Measurements from ENCODE around the gene NPTXR. TPM values are rescaled to one million over a fixed set of nuclear protein-coding genes. Genes with fewer than 3 reads are reported as not detected.
A peak's percentile ranks its signal among the peaks of the same experiment; 100 is the strongest.

Gene NPTXR
- polyA plus RNA-seq, 3 donors, result 0.04 TPM; not detected in 2

DNA sequence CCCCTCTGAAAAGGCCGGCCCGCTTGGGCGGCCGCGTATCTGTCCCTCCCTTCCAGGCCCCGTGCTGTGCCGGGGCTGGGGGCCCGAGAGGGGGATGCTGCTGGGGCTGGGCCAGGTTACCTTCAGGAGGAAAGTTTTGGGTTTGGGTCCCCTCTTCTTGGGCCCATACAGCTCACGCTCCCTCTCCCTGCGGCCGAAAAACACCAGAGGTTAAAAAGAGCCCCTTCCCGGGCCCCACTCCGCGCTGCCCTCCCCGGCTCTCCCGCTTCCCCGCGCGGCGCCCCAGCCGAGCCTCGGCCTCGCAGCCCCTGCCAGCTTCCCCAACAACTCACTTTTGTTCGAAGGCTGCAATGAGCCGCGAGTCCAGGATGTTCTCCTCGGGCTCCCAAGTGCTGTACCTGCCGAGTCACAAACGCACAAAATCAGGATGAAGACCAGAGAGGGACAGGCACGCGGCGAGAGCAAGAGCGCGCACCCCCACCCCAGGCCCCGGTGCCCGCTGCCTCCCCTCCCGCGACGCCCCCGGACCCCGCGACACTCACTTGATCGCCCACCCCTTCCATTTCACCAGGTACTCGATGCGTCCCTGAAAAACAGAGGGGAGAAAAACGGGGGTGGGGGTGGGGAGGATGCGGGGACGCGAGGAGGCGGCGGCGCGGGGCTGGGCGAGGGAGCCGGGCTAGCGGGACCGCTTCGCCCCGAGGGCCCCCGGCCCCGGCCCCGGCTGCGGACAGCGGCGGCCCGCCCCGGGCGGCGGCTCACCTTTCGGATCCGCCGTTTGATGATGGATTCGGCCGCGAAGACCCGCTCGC lies 27.7 kb upstream of the NPTXR start:
- TF ChIP-seq, protein P1, sequence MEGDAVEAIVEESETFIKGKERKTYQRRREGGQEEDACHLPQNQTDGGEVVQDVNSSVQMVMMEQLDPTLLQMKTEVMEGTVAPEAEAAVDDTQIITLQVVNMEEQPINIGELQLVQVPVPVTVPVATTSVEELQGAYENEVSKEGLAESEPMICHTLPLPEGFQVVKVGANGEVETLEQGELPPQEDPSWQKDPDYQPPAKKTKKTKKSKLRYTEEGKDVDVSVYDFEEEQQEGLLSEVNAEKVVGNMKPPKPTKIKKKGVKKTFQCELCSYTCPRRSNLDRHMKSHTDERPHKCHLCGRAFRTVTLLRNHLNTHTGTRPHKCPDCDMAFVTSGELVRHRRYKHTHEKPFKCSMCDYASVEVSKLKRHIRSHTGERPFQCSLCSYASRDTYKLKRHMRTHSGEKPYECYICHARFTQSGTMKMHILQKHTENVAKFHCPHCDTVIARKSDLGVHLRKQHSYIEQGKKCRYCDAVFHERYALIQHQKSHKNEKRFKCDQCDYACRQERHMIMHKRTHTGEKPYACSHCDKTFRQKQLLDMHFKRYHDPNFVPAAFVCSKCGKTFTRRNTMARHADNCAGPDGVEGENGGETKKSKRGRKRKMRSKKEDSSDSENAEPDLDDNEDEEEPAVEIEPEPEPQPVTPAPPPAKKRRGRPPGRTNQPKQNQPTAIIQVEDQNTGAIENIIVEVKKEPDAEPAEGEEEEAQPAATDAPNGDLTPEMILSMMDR (IDR thresholded peaks at IDR 0.05), result no peak
- H3K4me1 Mint-ChIP-seq, result peaks cover 32% of the 10 kb centered on the region
- WGBS (ENCODE audit: insufficient coverage), result under 1% methylated on average over 53 of the region's 77 CpGs
- H3K4me1 ChIP-seq (ENCODE audit: control insufficient read depth in 1 of 2, insufficient read depth in 2 of 2, low read length in 2 of 2), result peaks cover 29 to 43% of the 10 kb centered on the region in 2 donors
- no peaks in the 10 kb centered on the region for H3K9me3 Mint-ChIP-seq
- DNase-seq, result peak in 1 of 3 donors; percentile 22
- peaks cover 18 to 21% of the 10 kb centered on the region in 2 donors for H3K36me3 ChIP-seq (replicated peaks in 1 of 2; ENCODE audit: control insufficient read depth in 1 of 2, insufficient read depth in 2 of 2, low read length in 2 of 2)
- H3K9ac ChIP-seq (ENCODE audit: insufficient read depth, low read length, poor library complexity, severe bottlenecking), result peak overlapping the region; percentile 71
- H3K9me3 ChIP-seq (replicated peaks in 1 of 2; ENCODE audit: control insufficient read depth in 1 of 2, insufficient read depth in 1 of 2, low read length in 2 of 2), result no peaks in the 10 kb centered on the region
- H3K4me2 ChIP-seq (replicated peaks; ENCODE audit: extremely low read depth, low read length, poor library complexity, severe bottlenecking), result peak overlapping the region; percentile 98
- peak overlapping the region; percentile 63 for H2AFZ ChIP-seq (ENCODE audit: insufficient read depth, low read depth, low read length, poor library complexity, severe bottlenecking)
- peak overlapping the region; percentile 63 to 65 for H3K27ac ChIP-seq (ENCODE audit: low read depth in 1 of 2, low read length in 2 of 2)
- H3K27me3 ChIP-seq (ENCODE audit: control insufficient read depth in 2 of 2, insufficient read depth in 2 of 2, low read length in 2 of 2), result peaks cover 0 to 16% of the 10 kb centered on the region in 2 donors
- peak overlapping the region; percentile 57 to 95 (median 63) for H3K4me3 ChIP-seq (replicated peaks in 1 of 3; ENCODE audit: low read depth in 2 of 3, low read length in 3 of 3)
- peaks cover 23% of the 10 kb centered on the region for H3K79me2 ChIP-seq (ENCODE audit: insufficient read depth, low read length)
- peak overlapping the region; percentile 53 to 91 (median 87) for H3K27ac Mint-ChIP-seq
- H3K36me3 Mint-ChIP-seq, result peaks cover 25 to 29% of the 10 kb centered on the region in 2 donors
- H3K27me3 Mint-ChIP-seq (ENCODE audit: low read depth in 3 of 3), result peaks cover 9 to 25% (median 21%) of the 10 kb centered on the region in 3 donors
- peak overlapping the region; percentile 94 for H3K4me3 Mint-ChIP-seq
- H4K20me1 ChIP-seq (ENCODE audit: insufficient read depth, low read length), result peaks cover 38% of the 10 kb centered on the region
- intact Hi-C loops (cut with micrococcal nuclease), result loop anchor here (2.0 to 10.0 kb wide), 8 partner anchors 81 to 453 kb away; partner anchors contain the start of genes CBX7 (in 1 of the 2), RPL3 (in 1 of the 2) and SUN2 (in 1 of the 2)

GRCh38 chr22:38870791-38871359 lies 27.0 kb upstream of the NPTXR start:
- Mint-ChIP-seq H3K4me1 (peaks cover 32% of the 10 kb centered on the region), H3K9me3 (no peaks in the 10 kb centered on the region), H3K27me3 (ENCODE audit: low read depth in 3 of 3) (peaks cover 9 to 25% (median 21%) of the 10 kb centered on the region in 3 donors), H3K36me3 (peaks cover 25 to 35% of the 10 kb centered on the region in 2 donors), H3K27ac (peak overlapping the region; percentile 82 to 91 (median 87)), H3K4me3 (peak overlapping the region; percentile 94)
- H3K4me2 ChIP-seq (replicated peaks; ENCODE audit: extremely low read depth, low read length, poor library complexity, severe bottlenecking), result peak overlapping the region; percentile 98
- H3K9me3 ChIP-seq (replicated peaks in 1 of 2; ENCODE audit: control insufficient read depth in 1 of 2, insufficient read depth in 1 of 2, low read length in 2 of 2), result no peaks in the 10 kb centered on the region
- H3K36me3 ChIP-seq (replicated peaks in 1 of 2; ENCODE audit: control insufficient read depth in 1 of 2, insufficient read depth in 2 of 2, low read length in 2 of 2), result peaks cover 24% of the 10 kb centered on the region in 2 donors
- H2AFZ ChIP-seq (ENCODE audit: insufficient read depth, low read depth, low read length, poor library complexity, severe bottlenecking), result peak overlapping the region; percentile 63
- WGBS (ENCODE audit: insufficient coverage), result 20% methylated on average over 1 of the region's 2 CpGs
- TF ChIP-seq, protein P1 (IDR thresholded peaks at IDR 0.05), result no peak
- intact Hi-C loops (cut with micrococcal nuclease), result loop anchor here (5.0 to 10.0 kb wide), 6 partner anchors 81 to 454 kb away; partner anchors contain the start of gene SUN2 (in 1 of the 2)
- DNase-seq, result no peak
- peak overlapping the region; percentile 63 to 65 for H3K27ac ChIP-seq (ENCODE audit: low read depth in 1 of 2, low read length in 2 of 2)
- peaks cover 43% of the 10 kb centered on the region for H4K20me1 ChIP-seq (ENCODE audit: insufficient read depth, low read length)
- H3K4me1 ChIP-seq (ENCODE audit: control insufficient read depth in 1 of 2, insufficient read depth in 2 of 2, low read length in 2 of 2), result peaks cover 29 to 43% of the 10 kb centered on the region in 2 donors
- peaks cover 0 to 16% of the 10 kb centered on the region in 2 donors for H3K27me3 ChIP-seq (ENCODE audit: control insufficient read depth in 2 of 2, insufficient read depth in 2 of 2, low read length in 2 of 2)
- peaks cover 23% of the 10 kb centered on the region for H3K79me2 ChIP-seq (ENCODE audit: insufficient read depth, low read length)
- peak overlapping the region; percentile 57 to 95 (median 63) for H3K4me3 ChIP-seq (replicated peaks in 1 of 3; ENCODE audit: low read depth in 2 of 3, low read length in 3 of 3)
- H3K9ac ChIP-seq (ENCODE audit: insufficient read depth, low read length, poor library complexity, severe bottlenecking), result peak overlapping the region; percentile 71
